HepG2 (cell line): ENCODE results near the gene SLC23A3. TPM values are rescaled to one million over a fixed set of nuclear protein-coding genes. Genes with fewer than 3 reads are reported as not detected.
A peak's percentile ranks its signal among the peaks of the same experiment; 100 is the strongest.

Experiments
- CENPX ChIP-seq: sonication (generic); formaldehyde crosslinking; IDR thresholded peaks from 2 replicates; pipeline ENCODE4 v1.9.0; 2021; ENCODE audit warnings: mild to moderate bottlenecking, missing genetic modification reagents, moderate library complexity
- CREB1 ChIP-seq, 2 experiments: fragments of 450-650 bp in 1 of 2; IDR thresholded peaks; 2 replicates each; pipeline ENCODE4 v1.6.1; 2016 to 2017; ENCODE audit warnings: control low read depth in 1 of 2, mild to moderate bottlenecking in 1 of 2, missing compliant biosample characterization in 1 of 2, missing genetic modification characterization in 1 of 2
- CTCF ChIP-seq: sonication (generic); formaldehyde crosslinking; IDR thresholded peaks from 2 replicates; pipeline ENCODE4 v1.5.0; 2020; ENCODE audit warnings: mild to moderate bottlenecking, missing genetic modification reagents, moderate library complexity
- LBX2 ChIP-seq: sonication (generic); formaldehyde crosslinking; IDR thresholded peaks from 2 replicates; pipeline ENCODE4 v1.5.0; 2020; ENCODE audit warnings: missing genetic modification reagents, mild to moderate bottlenecking, borderline replicate concordance
- NR0B2 ChIP-seq: sonication (generic); formaldehyde crosslinking; IDR thresholded peaks from 2 replicates; pipeline ENCODE4 v1.4.0; 2020; ENCODE audit warnings: mild to moderate bottlenecking, missing genetic modification reagents
- NR2F6 ChIP-seq, 2 experiments: IDR thresholded peaks; 2 replicates each; pipeline ENCODE4 v1.6.1; 2016; ENCODE audit warnings: antibody characterized with exemption in 1 of 2, mild to moderate bottlenecking in 1 of 2
- SOX13 ChIP-seq, 3 experiments: fragments of 450-650 bp in 1 of 3; sonication (generic) in 1 of 3; formaldehyde crosslinking in 1 of 3; IDR thresholded peaks in 2 of 3; conservative IDR thresholded peaks in 1 of 3; 2 replicates each; pipeline versions ENCODE4 v1.5.0 to v1.6.1; 2016 to 2020; ENCODE audit warnings: antibody characterized with exemption in 1 of 3, mild to moderate bottlenecking in 1 of 3, missing compliant biosample characterization in 1 of 3, missing genetic modification reagents in 1 of 3, moderate library complexity in 1 of 3
- TARDBP ChIP-seq: sonication (generic); formaldehyde crosslinking; IDR thresholded peaks from 2 replicates; pipeline ENCODE4 v1.8.0; 2022; ENCODE audit warnings: mild to moderate bottlenecking, missing genetic modification reagents
- TFDP2 ChIP-seq: sonication (generic); formaldehyde crosslinking; IDR thresholded peaks from 2 replicates; pipeline ENCODE4 v1.4.0; 2020; ENCODE audit warnings: missing genetic modification reagents
- TIGD3 ChIP-seq: sonication (generic); formaldehyde crosslinking; IDR thresholded peaks from 2 replicates; pipeline ENCODE4 v1.5.1; 2020; ENCODE audit warnings: mild to moderate bottlenecking, missing genetic modification reagents, borderline replicate concordance
- ZNF263 ChIP-seq: sonication (generic); formaldehyde crosslinking; IDR thresholded peaks from 2 replicates; pipeline ENCODE4 v1.4.0; 2020; ENCODE audit warnings: missing genetic modification reagents
- ZNF354B ChIP-seq: sonication (generic); formaldehyde crosslinking; IDR thresholded peaks from 2 replicates; pipeline ENCODE4 v1.8.0; 2022; ENCODE audit warnings: mild to moderate bottlenecking, missing genetic modification reagents
- ZNF687 ChIP-seq: sonication (generic); formaldehyde crosslinking; IDR thresholded peaks from 2 replicates; pipeline ENCODE4 v1.5.1; 2020; ENCODE audit warnings: mild to moderate bottlenecking, missing genetic modification reagents, moderate library complexity
- polyA plus RNA-seq, 8 experiments: library from polyadenylated mRNA; depleted of rRNA in 3 of 8; stranded (reverse) in 7 of 8; unstranded in 1 of 8; fragments of >200 nt; fragmentation: Illumina TruSeq in 4 of 8; extraction: Trizol in 4 of 8; gene quantifications; 2 replicates each; pipeline versions ENCODE4 v1.2.1 to v1.2.3, GENCODE V29; 2011 to 2016; ENCODE audit warnings: low read depth in 4 of 8, missing spikeins in 1 of 8, mixed read lengths in 1 of 8; ENCODE audit not compliant: insufficient read depth in 1 of 8
- total RNA-seq, 5 experiments: library from RNA; depleted of rRNA; stranded (reverse); fragments of >200 nt; fragmentation: Illumina TruSeq; extraction: Trizol; gene quantifications; 2 replicates each; pipeline ENCODE4 v1.2.3, GENCODE V29; 2016; ENCODE audit warnings: low read depth in 1 of 5

Gene SLC23A3
- total and polyA plus RNA-seq, 2 of the 13 experiments (the other 11 are each of a cell fraction or from before 2014, with no cell fraction given) = 0.38 to 0.78 TPM

GRCh38 chr2:219125225-219125885 lies 44.5 kb downstream of the SLC23A3 start (continued):
- TF ChIP-seq NR2F6 (IDR thresholded peaks at IDR 0.05) (no peak), NR2F6 (CRISPR knock-in tag; IDR thresholded peaks at IDR 0.05) (no peak), ZNF687 (peak; percentile 13; the same call in 1 of the 2 replicates), TFDP2 (CRISPR knock-in tag) (no peak), LBX2 (CRISPR knock-in tag) (no peak), ZNF354B (CRISPR knock-in tag) (no peak), ZNF263 (CRISPR knock-in tag) (0 out of 2 replicates have a peak, but pooled peaks have one; percentile 25), CTCF (CRISPR knock-in tag) (no peak), NR0B2 (no peak), CENPX (CRISPR knock-in tag) (no peak), TARDBP (no peak), CREB1 (IDR thresholded peaks at IDR 0.05) (no peak), CREB1 (CRISPR knock-in tag; IDR thresholded peaks at IDR 0.05) (no peak), TIGD3 (CRISPR knock-in tag) (no peak), SOX13 (IDR thresholded peaks at IDR 0.05) (no peak), SOX13 (CRISPR knock-in tag; conservative IDR thresholded peaks at IDR 0.05 in 1 of 2, IDR thresholded peaks at IDR 0.05 in 1 of 2) (0 out of 4 replicates have a peak, but pooled peaks of 1 of the 2 experiments have one; percentile 23)
